ENCODE measurements around the gene SRC.

SRC gene

GRCh38 chr20:37363221-37364012, 17.5 kb downstream of the SRC start:
- H3K4me3 ChIP-seq (ENCODE audit: low read depth, low read length), result no peak overlapping the region
- no peak for DNase-seq (ENCODE audit: low read depth, low spot score)
- ChIA-PET POLR2A (no interaction called here), CTCF (interaction anchor here (0.7 to 1.4 kb wide), 3 partner anchors 22 to 95 kb away, joined by 3 to 4 read pairs (median 3); no protein-coding TSS in a partner anchor)
- no peak for TF ChIP-seq CTCF (IDR thresholded peaks at IDR 0.05; ENCODE audit: insufficient read depth, low read length, missing control alignments)

- DNase-seq (ENCODE audit: low read depth, low spot score), result no peak
- no peak for TF ChIP-seq CTCF (IDR thresholded peaks at IDR 0.05; ENCODE audit: insufficient read depth, low read length, missing control alignments)
- POLR2A ChIA-PET, result interaction anchor here (1.1 kb wide), 1 partner anchor 19 kb away, joined by 4 read pairs; no protein-coding TSS in a partner anchor
- CTCF ChIA-PET, result interaction anchor here (1.3 to 1.4 kb wide), 2 partner anchors 21 to 96 kb away, joined by 3 read pairs; no protein-coding TSS in a partner anchor
- no peak overlapping the region for H3K4me3 ChIP-seq (ENCODE audit: low read depth, low read length)
Measured at GRCh38 chr20:37364013-37364926, 18.3 kb downstream of the SRC start.

- no peak overlapping the region for H3K4me3 ChIP-seq (ENCODE audit: low read depth, low read length)
- TF ChIP-seq CTCF (IDR thresholded peaks at IDR 0.05; ENCODE audit: insufficient read depth, low read length, missing control alignments), result no peak
- POLR2A ChIA-PET, result interaction anchor here (1.1 kb wide), 1 partner anchor 19 kb away, joined by 4 read pairs; no protein-coding TSS in a partner anchor
- DNase-seq (ENCODE audit: low read depth, low spot score), result no peak
- CTCF ChIA-PET, result interaction anchor here (1.3 kb wide), 1 partner anchor 21 kb away, joined by 3 read pairs; no protein-coding TSS in a partner anchor
Measured at GRCh38 chr20:37364927-37365272, 19.0 kb downstream of the SRC start.

GRCh38 chr20:37365760-37366638, 20.1 kb downstream of the SRC start:
- POLR2A ChIA-PET, result no interaction called here
- no peak overlapping the region for H3K4me3 ChIP-seq (ENCODE audit: low read depth, low read length)
- CTCF ChIA-PET, result no interaction called here
- DNase-seq (ENCODE audit: low read depth, low spot score), result no peak
- no peak for TF ChIP-seq CTCF (IDR thresholded peaks at IDR 0.05; ENCODE audit: insufficient read depth, low read length, missing control alignments)

GRCh38 chr20:37366743-37367142, 20.8 kb downstream of the SRC start:
- POLR2A ChIA-PET, result no interaction called here

More at GRCh38 chr20:37366743-37367142, 20.8 kb downstream of the SRC start:
- no peak overlapping the region for H3K4me3 ChIP-seq (ENCODE audit: low read depth, low read length)
- DNase-seq (ENCODE audit: low read depth, low spot score), result no peak
- CTCF ChIA-PET, result no interaction called here
- TF ChIP-seq CTCF (IDR thresholded peaks at IDR 0.05; ENCODE audit: insufficient read depth, low read length, missing control alignments), result no peak

Data from AG04449 (cell line).